ENCODE data around the gene NISCH. TPM values are rescaled to one million over a fixed set of nuclear protein-coding genes. Genes with fewer than 3 reads are reported as not detected.

NISCH gene
- total RNA-seq, 1 donor from 2014 or later = 89.5 TPM

DNA sequence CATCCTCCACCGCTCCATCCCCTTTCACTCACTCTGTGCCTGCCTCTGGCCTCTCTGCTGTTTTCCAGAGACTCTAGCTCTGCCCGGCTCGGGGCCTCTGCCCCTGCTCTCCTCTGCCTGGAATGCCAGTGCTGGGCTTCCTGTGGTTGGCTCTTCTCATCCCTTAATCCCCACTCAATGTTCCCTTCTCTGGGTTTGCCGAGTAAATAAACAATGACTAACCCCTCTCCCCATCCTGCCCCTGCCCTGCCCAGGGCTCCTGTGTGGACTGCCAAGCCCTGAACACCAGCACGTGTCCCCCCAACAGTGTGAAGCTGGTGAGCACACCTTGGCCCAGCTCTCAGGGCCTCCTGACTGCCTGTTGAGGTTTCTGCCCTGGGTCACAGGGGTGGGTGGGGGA lies 52.0 kb downstream of the NISCH start:
- Mint-ChIP-seq H3K9me3 (no peaks in the 10 kb centered on the region), H3K4me1 (no peaks in the 10 kb centered on the region), H3K36me3 (ENCODE audit: low read depth) (no peaks in the 10 kb centered on the region), H3K4me3 (no peak overlapping the region), H3K27ac (no peak overlapping the region), H3K27me3 (no peaks in the 10 kb centered on the region)
- no peak for ATAC-seq (ENCODE audit: low read depth)
- intact Hi-C loops (cut with micrococcal nuclease) = no loop called here
- ChIA-PET POLR2A (no interaction called here), CTCF (no interaction called here)
- DNase-seq = no peak
- TF ChIP-seq CTCF (IDR thresholded peaks at IDR 0.05) = no peak

- Mint-ChIP-seq H3K36me3 (ENCODE audit: low read depth) (no peaks in the 10 kb centered on the region), H3K9me3 (no peaks in the 10 kb centered on the region), H3K27ac (no peak overlapping the region), H3K4me1 (no peaks in the 10 kb centered on the region), H3K27me3 (no peaks in the 10 kb centered on the region), H3K4me3 (no peak overlapping the region)
- intact Hi-C loops (cut with micrococcal nuclease) = no loop called here
- ATAC-seq (ENCODE audit: low read depth) (no peak), DNase-seq (no peak)
- POLR2A ChIA-PET = no interaction called here
- TF ChIP-seq CTCF (IDR thresholded peaks at IDR 0.05) = no peak
- CTCF ChIA-PET = no interaction called here
Observed at GRCh38 chr3:52509753-52510328, 54.4 kb downstream of the NISCH start.

- ChIA-PET POLR2A (no interaction called here), CTCF (no interaction called here)
- DNase-seq (no peak), ATAC-seq (ENCODE audit: low read depth) (no peak)
- no peak for TF ChIP-seq CTCF (IDR thresholded peaks at IDR 0.05)
- H3K27ac Mint-ChIP-seq = no peak overlapping the region
- no peaks in the 10 kb centered on the region for H3K4me1 Mint-ChIP-seq
- no peaks in the 10 kb centered on the region for H3K27me3 Mint-ChIP-seq
- H3K9me3 Mint-ChIP-seq = no peaks in the 10 kb centered on the region
- no peaks in the 10 kb centered on the region for H3K36me3 Mint-ChIP-seq (ENCODE audit: low read depth)
- intact Hi-C loops (cut with micrococcal nuclease) = no loop called here
- no peak overlapping the region for H3K4me3 Mint-ChIP-seq
Observed at GRCh38 chr3:52511509-52511908, 56.1 kb downstream of the NISCH start.

DNA sequence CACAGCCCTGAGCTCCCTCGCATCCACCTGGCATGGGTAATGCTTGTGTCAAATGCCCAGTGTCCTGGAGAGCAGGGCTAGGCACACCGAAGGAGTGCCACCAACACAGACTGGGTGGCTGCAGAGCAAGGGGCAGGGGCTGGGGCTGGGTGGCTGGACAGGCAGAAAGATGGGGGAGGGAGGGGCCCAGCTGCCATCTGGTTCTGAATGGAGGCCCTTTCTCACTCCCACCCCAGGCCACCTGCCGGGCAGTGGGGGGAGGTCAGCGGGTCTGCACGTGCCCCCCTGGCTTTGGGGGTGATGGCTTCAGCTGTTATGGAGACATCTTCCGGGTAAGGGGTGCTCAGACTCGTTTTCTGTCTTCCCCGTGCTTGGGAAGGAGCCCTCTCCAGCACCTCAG lies 56.7 kb downstream of the NISCH start:
- ATAC-seq (ENCODE audit: low read depth) (no peak), DNase-seq (no peak)
- Mint-ChIP-seq H3K36me3 (ENCODE audit: low read depth) (no peaks in the 10 kb centered on the region), H3K27ac (no peak overlapping the region), H3K4me1 (no peaks in the 10 kb centered on the region), H3K9me3 (no peaks in the 10 kb centered on the region), H3K4me3 (no peak overlapping the region), H3K27me3 (no peaks in the 10 kb centered on the region)
- intact Hi-C loops (cut with micrococcal nuclease) = no loop called here
- CTCF ChIA-PET = no interaction called here
- TF ChIP-seq CTCF (IDR thresholded peaks at IDR 0.05) = no peak
- POLR2A ChIA-PET = no interaction called here

DNA sequence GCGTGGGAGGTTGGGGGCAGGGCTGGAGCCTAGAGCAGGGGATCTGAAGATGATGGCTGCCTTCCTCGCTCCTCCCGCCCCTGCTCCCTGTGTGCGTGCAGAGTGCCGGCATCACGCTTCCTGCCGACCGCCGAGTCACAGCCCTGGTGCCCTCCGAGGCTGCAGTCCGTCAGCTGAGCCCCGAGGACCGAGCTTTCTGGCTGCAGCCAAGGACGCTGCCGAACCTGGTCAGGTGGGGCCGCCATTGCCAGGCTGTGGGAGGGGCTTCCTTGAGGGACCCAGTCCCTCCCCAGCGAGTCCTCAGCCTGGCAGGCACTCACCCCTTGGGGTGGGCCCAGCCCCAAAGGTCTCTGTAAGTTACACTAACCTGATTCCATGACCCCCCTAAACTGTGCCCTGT lies 57.3 kb downstream of the NISCH start:
- intact Hi-C loops (cut with micrococcal nuclease) = no loop called here
- Mint-ChIP-seq H3K9me3 (no peaks in the 10 kb centered on the region), H3K27me3 (no peaks in the 10 kb centered on the region), H3K4me3 (no peak overlapping the region), H3K36me3 (ENCODE audit: low read depth) (no peaks in the 10 kb centered on the region), H3K27ac (no peak overlapping the region), H3K4me1 (no peaks in the 10 kb centered on the region)
- no peak for TF ChIP-seq CTCF (IDR thresholded peaks at IDR 0.05)
- ChIA-PET POLR2A (no interaction called here), CTCF (no interaction called here)
- DNase-seq (no peak), ATAC-seq (ENCODE audit: low read depth) (no peak)
